IPS-11a (cell line): ENCODE data around the gene TMPRSS4.

Experiments used
- H3K4me3 ChIP-seq: one replicate; pipeline ENCODE4 v1.5.1; 2013; ENCODE audit warnings: low read depth, low read length, control low read depth

The TMPRSS4 gene

DNA sequence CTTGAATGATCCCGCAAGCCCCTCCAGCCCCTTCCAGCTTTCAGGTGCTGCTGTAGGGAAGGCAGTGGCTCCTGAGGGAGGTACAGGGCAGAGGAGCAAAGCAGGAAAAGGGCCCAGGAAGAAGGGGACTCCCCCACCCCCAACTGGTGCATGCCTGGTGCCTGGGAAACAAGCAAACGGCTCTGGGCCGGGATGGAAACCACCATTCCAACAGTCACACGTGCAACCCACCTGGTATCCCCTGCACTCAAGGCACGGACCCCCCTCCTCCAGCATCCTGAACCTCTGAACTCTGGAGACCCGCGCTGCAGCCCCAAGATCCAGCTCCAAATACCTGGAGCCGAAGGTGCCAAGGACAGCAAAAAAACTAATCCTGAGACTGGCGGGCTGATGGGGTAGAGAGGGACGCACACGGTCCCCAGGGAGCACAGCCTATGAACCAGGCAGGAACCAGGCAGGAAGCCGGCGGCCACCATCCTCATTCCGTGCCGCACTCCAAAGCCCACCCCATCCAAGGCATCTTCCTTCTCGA lies 75.2 kb downstream of the TMPRSS4 start:
- peak overlapping the region; percentile 65 for H3K4me3 ChIP-seq

DNA sequence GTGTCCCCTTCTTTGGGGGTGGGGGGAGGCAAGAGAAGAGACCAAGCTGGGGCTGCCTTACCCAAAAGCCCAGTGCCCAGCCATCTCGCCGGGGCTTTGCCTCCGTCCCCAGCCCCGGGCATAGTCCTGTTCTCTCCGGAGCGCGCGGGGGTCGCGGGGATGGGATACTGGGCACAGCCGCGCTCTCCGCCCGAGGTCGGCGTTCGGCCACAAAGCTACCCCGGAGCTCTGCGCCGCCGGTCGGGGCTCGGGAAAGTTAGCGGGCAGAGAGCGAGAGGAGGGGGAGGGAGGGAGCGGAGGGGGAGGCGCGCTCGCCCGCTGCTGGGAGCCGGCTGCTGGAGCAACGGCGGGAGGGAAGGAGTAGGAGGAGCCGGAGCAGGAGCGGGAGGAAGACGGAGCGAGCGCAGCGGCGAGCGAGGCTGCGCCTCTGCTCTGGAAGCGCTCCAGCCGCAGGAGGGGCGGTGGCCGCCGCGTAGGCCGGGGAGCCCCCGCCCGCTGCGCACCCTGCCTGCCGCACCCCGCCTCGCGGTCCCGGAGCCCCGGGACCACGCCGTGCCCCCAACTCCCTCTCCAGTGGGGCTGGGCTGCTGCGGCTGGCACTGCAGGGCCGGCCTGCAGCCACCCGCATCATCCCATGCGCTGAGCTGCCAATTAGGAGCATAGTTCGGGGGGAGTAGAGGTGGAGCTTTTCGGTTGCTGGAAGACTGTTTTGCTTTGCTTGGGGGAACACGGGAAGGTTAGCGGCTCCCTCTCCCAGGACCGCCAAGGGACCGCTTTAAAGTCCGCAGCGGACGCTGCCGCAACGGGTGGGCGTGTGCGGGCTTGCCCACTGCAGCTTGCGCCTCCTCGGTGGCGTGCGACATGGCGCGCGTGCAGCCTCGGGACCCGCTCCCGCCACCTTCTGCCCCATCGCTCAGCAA lies 75.9 kb downstream of the TMPRSS4 start, which contains the start of gene SCN4B:
Gene SCN4B (minus strand): TSS at position 272 of the 920 bp plus-strand sequence. CDS start 150 bp downstream, at position 122.
- H3K4me3 ChIP-seq = peak within 1 kb of the TSS; percentile 65

DNA sequence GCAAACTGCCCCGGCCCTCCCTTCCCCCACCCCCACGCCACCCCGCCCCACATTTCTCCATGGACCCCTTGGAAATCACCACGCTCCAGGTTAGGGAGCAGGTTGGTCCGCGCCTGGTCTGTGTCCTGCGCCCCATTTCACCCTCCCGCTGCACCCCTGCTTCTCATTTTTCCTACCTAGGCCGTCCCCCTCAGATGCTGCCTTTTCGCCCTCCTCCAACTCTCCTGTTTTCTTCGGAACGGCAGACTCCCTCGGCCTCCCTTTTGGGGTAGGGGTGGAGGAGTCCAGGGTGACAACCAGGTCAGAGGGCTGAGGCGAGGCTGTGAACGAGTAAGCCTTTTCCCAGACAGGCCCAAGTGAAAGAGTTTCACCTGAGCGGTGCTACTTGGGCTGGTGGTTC lies 76.6 kb downstream of the TMPRSS4 start:
- peak overlapping the region; percentile 65 for H3K4me3 ChIP-seq

DNA sequence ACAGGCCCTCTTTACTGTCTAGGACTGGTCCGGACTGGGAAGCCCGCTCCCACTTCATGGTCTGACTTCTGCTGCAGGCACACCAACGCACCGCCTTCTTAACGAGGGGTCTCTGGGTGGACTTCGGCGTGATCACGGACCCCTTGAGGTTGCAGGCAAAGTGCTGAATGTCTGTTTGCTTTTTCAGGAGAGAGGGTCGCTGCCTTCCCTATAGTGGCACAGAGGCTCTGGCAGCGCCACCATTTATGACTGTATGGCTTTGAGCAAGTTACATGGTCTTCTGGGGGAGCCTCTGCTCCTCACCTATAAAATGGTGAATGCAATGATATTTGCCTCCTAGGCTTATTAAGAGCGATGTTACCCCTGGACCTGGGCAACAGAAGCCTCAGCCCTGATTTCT lies 77.1 kb downstream of the TMPRSS4 start:
- H3K4me3 ChIP-seq = no peak overlapping the region

DNA sequence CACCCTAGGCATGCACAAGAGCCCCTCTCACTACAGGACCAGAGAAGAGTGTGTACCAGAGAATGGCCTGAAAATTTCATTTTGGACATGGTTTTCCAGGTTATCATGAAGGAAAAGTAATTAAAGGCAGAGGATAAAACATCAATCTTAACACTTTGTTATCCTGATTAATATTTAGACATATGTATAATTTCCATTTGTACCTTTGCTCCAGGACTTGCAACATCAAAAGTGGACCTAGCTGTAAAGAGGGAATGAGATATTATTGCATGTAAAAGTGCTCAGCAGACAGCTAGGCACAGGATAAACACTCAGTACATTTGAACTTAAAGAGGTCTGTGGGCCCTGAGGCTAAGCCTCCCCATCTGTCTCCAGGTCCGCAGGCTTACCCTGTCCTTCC lies 77.8 kb downstream of the TMPRSS4 start:
- H3K4me3 ChIP-seq = no peak overlapping the region

DNA sequence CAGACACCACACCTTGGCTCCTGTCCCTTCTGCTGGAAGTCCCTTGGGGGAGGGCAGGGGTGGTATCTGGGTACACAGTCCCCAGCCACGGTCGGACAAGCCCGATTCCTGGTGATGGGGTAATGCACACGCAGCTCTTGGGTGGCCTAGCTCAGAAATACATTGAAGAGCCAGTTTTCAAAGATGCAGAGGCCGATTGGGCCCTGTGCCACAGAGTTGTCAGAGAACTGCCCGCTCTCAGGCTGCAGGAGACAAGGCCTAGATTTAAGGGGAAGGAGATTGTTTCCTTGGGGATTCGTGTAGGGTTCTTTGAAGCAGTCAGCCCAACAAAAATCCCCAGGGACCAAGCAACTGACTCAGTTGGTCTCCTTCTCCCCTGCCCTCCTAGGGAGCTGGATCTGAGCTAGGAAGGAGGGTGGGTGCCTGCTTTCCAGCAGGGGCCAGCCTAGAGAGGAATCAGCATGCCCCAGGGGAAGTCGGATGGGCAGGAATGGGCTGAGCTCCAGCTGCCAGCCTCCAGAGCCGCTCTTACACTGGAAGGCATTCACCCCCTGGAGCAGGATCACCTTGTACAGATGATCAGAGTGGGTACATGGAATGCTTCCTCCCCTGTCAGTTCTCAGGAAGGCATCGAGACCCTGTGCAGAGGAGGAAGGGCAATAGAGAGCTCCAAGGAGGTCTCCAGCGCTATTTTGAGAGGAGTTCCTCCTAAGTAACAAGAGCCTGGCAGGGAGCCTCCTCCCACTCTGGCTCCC lies 79.1 kb downstream of the TMPRSS4 start:
- H3K4me3 ChIP-seq = no peak overlapping the region

DNA sequence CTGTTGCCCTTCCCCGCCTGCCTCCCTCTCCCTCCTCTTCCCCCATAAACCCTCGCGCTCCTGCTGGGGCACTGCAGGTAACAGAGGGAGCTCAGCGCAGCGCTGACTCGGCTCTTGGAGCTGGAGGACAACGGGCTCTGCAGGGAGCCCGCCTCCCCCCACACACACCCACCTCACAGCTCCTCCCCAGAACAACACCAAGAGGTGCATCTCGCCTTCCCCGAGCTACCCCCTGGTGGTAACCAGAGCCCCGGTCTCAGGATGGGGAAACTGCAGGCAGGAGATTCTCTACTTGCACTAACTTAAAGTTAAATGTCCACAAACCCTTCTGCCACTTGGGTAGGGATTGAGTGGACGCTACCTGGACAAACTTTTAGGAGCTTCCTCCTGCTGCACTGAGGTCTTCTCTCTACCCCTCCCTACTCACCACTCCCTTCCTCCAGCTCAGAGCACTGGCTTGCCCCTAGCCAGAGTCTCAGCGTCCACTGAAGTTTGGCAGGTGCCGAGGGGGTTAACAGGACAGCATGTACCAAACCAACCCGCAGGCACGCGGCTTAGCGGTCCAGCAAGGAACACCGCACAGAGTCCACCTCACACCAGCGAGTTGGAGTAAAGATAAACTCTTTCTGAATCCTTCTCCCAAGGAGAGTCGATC lies 79.8 kb downstream of the TMPRSS4 start:
- H3K4me3 ChIP-seq = no peak overlapping the region

DNA sequence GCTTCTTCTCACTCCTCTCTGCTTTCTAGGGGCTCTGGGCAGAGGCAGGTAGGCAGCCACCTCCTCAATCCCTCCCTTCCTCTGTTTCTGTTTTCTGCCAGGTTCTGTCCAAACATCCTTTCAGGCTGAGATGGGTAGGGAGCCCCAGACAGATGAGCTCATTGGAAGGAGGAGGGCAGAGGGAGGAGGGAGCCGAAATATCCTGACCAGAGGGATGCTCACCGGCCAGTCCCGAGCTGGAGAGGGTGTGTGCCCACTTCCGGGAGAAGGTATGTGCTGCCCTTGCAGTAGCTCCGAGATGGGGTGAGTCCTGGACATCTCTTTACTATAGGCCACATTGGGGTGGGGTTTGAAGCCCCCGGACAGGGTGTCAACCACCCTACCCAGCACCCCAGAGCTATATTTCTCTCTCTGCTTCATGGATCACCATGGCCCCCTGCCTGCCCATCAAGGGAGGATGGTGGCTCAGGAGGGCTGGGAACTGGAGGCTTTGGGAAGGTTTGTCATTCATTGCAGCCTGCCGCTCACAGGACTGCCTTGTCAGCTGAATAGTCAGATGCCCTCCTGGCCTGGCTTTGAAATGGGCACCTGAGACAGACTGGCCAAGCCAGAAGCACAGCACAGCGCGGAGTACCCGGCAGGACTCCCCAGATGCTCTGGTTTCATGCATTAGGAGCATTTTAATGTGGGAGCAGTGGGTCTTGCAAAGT lies 80.5 kb downstream of the TMPRSS4 start:
- H3K4me3 ChIP-seq = no peak overlapping the region

DNA sequence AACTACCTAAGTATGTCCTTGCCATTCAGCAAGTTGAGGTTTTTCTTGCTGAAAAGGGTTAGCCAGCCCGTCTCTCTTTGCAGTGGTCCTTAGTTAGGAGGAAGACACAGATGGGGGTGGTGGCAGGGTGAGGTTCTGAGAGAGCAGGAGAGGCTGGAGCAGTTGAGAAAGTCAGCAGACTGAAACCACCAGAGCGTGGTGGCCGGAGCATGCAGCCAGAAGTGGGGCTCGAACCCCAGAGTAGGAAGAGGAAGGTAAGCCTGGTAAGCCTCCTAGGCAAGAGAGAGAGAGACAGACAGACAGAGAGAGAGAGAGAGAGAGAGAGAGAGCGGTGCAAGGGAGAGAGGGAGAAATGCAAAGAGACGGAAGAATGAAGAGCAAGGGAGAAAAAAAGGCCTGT lies 84.9 kb downstream of the TMPRSS4 start:
- H3K4me3 ChIP-seq = no peak overlapping the region

DNA sequence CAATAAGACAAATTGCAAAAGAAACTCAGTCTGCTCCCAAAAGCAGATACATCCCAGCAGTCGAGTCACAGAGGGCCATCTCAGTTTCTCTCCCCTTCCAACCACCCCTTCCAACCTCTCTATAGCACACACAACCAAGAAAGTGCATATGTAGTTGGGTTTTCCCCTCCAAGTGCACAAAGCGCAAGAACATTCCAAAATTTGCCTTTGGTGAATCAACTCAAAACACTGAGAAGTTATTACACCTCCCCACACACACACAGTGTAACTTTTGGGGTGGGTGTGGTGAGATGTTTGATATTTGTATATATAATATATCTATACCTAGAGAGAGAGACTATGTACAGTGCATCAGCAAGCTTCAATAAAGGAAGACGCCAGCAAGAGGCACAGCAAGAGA lies 86.0 kb downstream of the TMPRSS4 start:
- H3K4me3 ChIP-seq = no peak overlapping the region

DNA sequence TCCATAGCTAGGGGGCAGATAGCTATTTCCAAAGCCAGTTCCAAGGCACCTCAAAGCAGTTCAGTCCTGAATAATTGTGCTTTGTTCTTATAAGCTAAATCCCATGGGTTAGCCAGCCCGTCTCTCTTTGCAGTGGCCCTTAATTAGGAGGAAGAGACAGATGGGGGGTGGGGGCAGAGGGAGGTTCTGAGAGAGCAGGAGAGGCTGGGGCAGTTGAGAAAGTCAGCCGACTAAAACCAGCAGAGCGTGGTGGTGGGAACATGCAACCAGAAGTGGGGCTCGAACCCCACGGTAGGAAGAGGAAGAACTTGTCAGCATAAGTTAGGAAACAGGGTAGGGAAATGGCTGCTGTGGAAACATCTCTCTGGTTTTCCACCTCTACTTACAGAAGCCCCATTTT lies 86.6 kb downstream of the TMPRSS4 start:
- H3K4me3 ChIP-seq = no peak overlapping the region

DNA sequence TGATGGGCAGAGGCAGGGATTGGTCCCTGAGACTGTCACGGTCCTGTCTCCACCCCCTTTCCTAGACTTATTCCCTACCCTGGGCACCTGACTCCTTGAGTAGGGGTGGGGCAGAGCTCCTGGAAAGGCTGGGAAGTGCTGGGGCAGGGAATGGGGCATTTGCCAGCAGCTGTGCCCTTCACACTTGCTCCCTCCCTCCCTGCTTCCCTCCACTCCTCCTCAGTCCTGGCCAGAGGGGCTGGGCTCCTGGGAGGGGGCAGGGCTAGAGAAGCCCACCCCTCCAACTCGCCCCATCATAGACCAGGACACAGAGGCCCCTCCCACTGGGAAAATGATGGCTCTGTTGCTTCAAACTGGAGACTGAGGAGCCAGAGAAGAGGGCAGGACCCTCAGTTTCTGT lies 88.0 kb downstream of the TMPRSS4 start:
- H3K4me3 ChIP-seq = no peak overlapping the region

DNA sequence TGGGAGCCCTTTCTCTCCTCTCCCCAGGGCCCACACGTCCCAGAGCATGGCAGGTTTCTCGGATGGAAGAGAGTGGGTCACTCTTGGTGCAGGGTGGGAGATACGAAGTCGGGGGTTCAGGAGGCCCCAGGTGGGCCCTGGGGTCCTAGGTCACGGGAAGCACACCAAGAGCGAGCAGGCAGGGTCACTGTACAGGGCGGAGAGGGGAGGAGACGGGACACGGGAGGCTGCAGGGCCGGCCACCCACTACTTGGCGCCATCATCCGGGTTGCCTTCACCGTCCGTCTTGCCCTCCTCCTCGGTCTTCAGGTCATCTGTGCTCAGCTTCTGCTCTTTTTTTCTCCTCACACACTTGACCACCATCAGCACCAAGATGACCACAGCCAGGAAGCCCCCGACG lies 89.8 kb downstream of the TMPRSS4 start:
- H3K4me3 ChIP-seq = no peak overlapping the region

DNA sequence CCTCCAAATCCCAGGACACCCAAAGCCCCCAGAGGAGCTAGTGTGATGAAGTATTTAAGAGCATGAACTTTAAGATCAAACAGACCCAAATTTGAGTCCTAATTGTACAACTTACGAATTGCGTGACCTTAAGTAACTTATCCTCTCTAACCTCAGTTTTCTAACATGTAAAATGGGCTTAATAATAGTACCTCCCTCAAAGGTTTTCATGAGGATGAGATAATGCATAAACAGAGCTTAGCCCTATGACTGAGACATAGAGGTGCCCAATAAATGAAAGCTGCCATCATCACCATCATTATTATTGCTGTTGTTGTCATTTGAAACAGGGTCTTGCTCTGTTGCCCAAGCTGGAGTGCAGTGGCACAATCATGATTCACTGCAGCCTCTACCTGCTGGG lies 90.4 kb downstream of the TMPRSS4 start:
- no peak overlapping the region for H3K4me3 ChIP-seq

DNA sequence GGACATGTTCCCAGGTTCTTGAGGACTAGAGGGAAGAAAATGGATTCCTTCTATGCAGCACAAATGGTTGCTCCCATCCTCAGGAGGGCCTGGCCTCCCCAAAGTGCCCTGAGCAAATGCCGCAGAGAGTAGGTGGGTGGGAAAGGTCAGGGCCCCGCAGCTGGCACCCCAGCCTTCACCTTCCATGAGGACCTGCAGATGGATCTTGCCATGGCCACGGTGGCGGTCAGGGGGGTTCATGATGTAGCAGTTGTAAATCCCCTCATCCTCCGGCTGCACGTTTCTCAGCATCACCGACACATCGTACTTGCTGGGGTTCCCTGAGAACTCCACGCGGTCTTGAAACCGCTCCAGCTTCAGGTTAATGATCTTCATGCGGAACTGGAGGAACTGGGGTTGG lies 91.0 kb downstream of the TMPRSS4 start:
- H3K4me3 ChIP-seq = no peak overlapping the region

DNA sequence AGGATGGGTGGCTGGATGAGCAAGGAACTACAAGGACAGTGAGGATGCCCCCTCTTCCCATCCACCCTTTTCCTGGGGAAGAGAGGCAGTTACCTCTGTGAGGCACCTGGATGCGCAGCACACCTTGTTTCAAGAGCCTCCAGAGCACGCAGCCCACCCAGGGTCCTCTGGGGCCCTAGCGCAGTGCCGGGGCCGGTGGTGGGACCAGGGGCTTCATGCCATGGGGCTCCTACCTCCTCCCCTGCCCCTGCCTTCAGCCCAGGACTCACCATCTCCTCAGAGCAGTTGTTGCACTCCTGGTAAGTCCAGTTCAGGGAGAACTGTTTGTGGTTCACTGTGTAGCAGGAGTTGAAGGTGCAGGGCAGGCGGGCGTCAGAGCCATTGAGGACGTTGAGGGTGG lies 91.4 kb downstream of the TMPRSS4 start:
- no peak overlapping the region for H3K4me3 ChIP-seq

DNA sequence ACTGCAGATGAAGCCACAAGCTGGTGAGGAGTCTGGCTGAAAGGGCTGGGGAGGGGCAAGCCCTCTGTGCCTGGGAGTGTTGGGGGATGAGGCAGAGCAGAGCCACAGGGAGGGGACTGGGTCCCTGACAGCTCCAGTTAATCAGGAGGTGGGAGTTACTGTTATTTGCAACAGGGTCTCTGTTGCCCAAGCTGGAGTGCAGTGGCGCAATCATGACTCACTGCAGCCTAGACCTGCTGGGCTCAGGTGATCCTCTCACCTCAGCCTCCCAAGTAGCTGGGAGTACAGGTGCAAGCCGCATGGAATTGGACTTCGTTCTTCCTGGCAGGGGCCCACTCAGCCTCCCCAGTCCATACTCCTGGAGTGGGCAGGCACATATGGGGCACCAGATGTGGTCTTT lies 91.9 kb downstream of the TMPRSS4 start:
- H3K4me3 ChIP-seq = no peak overlapping the region

DNA sequence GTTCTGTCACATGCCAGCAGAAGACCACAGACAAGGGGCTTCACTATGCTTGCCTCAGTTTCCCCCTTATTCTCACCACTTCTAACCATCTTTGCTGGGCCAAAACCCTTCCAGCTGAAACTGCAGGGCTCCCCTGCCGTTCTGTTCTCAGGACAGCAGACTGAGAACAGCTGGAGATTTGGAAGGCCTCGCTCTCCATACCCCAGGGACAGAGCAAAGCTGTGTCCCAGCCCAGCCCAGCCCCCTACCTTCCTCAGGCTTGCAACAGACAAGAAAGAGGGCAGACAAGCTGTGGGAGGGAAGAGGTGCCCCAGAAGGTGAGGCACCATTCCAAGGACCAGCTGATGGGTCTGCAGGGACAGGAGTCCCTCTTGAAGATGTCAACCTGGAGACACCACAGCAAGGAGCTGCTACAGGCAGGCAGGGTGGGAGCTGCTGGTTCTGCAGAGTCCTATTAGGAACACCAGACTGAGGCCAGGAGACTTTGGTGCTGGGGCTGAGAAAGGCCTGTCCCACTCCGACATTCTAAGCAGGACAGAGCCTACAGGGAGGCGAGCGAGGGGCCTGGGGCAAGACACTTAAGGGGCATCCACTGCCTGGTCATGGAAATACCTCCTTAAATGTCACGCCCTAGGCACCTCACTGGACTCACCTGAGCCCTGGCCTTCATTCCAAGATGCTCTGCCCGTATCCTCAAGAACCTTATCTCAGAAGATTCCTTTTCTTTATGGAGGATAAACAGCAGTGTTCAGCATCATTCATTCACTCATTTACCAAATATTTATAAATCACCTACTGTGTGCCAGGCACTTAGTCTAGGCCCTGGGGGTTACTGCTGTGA lies 92.6 kb downstream of the TMPRSS4 start:
- H3K4me3 ChIP-seq = no peak overlapping the region

DNA sequence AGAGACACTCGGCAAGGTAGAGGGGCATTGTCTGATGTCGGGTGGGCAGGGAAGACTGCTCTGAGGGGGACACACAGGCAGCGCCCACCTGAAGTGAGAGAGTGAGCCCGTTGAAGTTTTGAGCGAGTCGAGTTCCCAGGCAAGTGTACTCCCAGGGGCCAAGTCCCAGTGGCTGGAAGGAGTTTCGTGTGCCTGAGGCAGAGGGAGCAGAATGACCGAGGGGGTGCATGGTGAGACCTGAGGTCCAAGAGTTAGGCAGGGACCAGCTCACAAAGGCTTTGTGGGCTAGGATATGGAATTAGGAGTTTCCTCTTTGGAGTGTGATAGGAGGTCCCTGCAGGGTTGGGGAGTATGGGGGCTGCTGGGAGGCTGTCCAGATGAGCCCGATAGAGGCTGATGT lies 93.4 kb downstream of the TMPRSS4 start:
- H3K4me3 ChIP-seq = no peak overlapping the region

DNA sequence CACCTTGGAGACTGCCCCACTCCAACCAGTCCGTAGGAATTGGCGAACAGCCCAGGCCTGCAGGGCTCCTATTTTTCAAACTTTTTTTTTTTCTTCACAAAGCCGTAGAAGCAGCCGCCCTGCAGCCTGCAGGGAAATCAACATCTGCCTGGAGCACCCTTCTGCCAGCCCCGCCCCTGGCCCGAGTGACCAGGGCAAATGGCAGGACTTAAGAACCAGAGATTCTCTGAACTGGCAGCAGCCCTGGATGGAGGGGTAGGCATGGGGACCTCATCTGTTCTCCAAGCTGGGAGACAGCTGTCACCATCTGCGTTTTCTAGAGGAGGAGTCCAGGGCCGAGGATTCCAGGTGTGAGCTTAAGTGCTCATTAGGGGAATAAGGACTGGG lies 94.0 kb downstream of the TMPRSS4 start:
- H3K4me3 ChIP-seq = no peak overlapping the region
